GM23338 (cell line): Measurements from ENCODE around the gene CTRB2. TPM values are rescaled to one million over a fixed set of nuclear protein-coding genes. Genes with fewer than 3 reads are reported as not detected.

Source experiments
- ATAC-seq: fragments of 200-7000 bp; cut with Tn5 transposase; 3 replicates; pipeline ENCODE4 v1.9.1; 2020
- DNase-seq: peaks from one replicate; pipeline ENCODE4 v3.0.0-alpha.2; 2015; ENCODE audit warnings: low spot score
- H2AFZ ChIP-seq: fragments of 200-600 bp; sonication (generic); 2 replicates; pipeline ENCODE4 v1.8.0; 2016; ENCODE audit warnings: antibody characterized with exemption, mild to moderate bottlenecking, moderate library complexity
- H3F3A ChIP-seq: fragments of 200-600 bp; sonication (generic); replicated peaks from 2 replicates; pipeline ENCODE4 v1.8.0; 2017; ENCODE audit warnings: antibody characterized with exemption, mixed run types, low read depth
- H3K27ac ChIP-seq: fragments of 200-600 bp; sonication (generic); 2 replicates; pipeline ENCODE4 v1.6.1; 2016; ENCODE audit warnings: low read depth
- H3K27me3 ChIP-seq: fragments of 200-600 bp; sonication (generic); 2 replicates; pipeline ENCODE4 v1.8.0; 2016; ENCODE audit warnings: mild to moderate bottlenecking, mixed run types, moderate library complexity; ENCODE audit not compliant: insufficient read depth
- H3K36me3 ChIP-seq: fragments of 200-600 bp; sonication (generic); 2 replicates; pipeline ENCODE4 v1.8.0; 2016; ENCODE audit warnings: mild to moderate bottlenecking; ENCODE audit not compliant: insufficient read depth
- H3K4me1 ChIP-seq: fragments of 200-600 bp; sonication (generic); 2 replicates; pipeline ENCODE4 v1.8.0; 2016; ENCODE audit warnings: mild to moderate bottlenecking, moderate library complexity; ENCODE audit not compliant: insufficient read depth
- H3K4me2 ChIP-seq: fragments of 200-600 bp; sonication (generic); 2 replicates; pipeline ENCODE4 v1.7.1; 2017; ENCODE audit warnings: mixed run types
- H3K4me3 ChIP-seq: fragments of 200-600 bp; sonication (generic); 2 replicates; pipeline ENCODE4 v1.6.1; 2016; ENCODE audit warnings: mixed run types
- H3K79me2 ChIP-seq: fragments of 200-600 bp; sonication (generic); replicated peaks from 2 replicates; pipeline ENCODE4 v1.8.0; 2017; ENCODE audit warnings: mild to moderate bottlenecking; ENCODE audit not compliant: insufficient read depth
- H3K9me2 ChIP-seq: fragments of 200-600 bp; sonication (generic); 2 replicates; pipeline ENCODE4 v1.8.0; 2017; ENCODE audit not compliant: insufficient read depth
- H4K20me1 ChIP-seq: fragments of 200-600 bp; sonication (generic); replicated peaks from 2 replicates; pipeline ENCODE4 v1.8.0; 2017; ENCODE audit warnings: mild to moderate bottlenecking; ENCODE audit not compliant: insufficient read depth
- H3K27ac Mint-ChIP-seq: 2 replicates; pipeline ENCODE4 v1.8.0; 2020; ENCODE audit warnings: inconsistent platforms, mild to moderate bottlenecking, moderate library complexity, mixed read lengths
- H3K27me3 Mint-ChIP-seq: 3 replicates; pipeline ENCODE4 v1.8.0; 2022; ENCODE audit warnings: low read depth, mild to moderate bottlenecking, moderate library complexity, mixed read lengths, inconsistent platforms; ENCODE audit not compliant: insufficient read depth, poor library complexity
- H3K36me3 Mint-ChIP-seq: 3 replicates; pipeline ENCODE4 v1.8.0; 2021; ENCODE audit warnings: low read depth, mild to moderate bottlenecking, inconsistent platforms, moderate library complexity, mixed read lengths
- H3K4me1 Mint-ChIP-seq: 3 replicates; pipeline ENCODE4 v1.8.0; 2020; ENCODE audit warnings: mild to moderate bottlenecking, inconsistent platforms, mixed read lengths
- H3K4me3 Mint-ChIP-seq: 3 replicates; pipeline ENCODE4 v1.8.0; 2021; ENCODE audit warnings: moderate library complexity, mild to moderate bottlenecking, inconsistent platforms, mixed read lengths
- H3K9me3 Mint-ChIP-seq: 3 replicates; pipeline ENCODE4 v1.8.0; 2020; ENCODE audit warnings: moderate library complexity, mild to moderate bottlenecking, inconsistent platforms, mixed read lengths
- EZH2phosphoT487 ChIP-seq: fragments of 200-600 bp; sonication (generic); IDR thresholded peaks from one replicate; pipeline ENCODE4 v1.8.1; 2018; ENCODE audit warnings: antibody characterized with exemption; ENCODE audit not compliant: unreplicated experiment
- JUNB ChIP-seq: IDR thresholded peaks from one replicate; pipeline ENCODE4 v1.6.1; 2016; ENCODE audit warnings: antibody characterized with exemption; ENCODE audit not compliant: unreplicated experiment
- POLR2AphosphoS5 ChIP-seq: IDR thresholded peaks from 2 replicates; pipeline ENCODE4 v1.6.1; 2016; ENCODE audit warnings: antibody characterized with exemption, low read depth
- ZNF331 ChIP-seq: fragments of 250-450 bp; sonication (Bioruptor Pico); IDR thresholded peaks from 2 replicates; pipeline ENCODE4 v1.5.0; 2020; ENCODE audit warnings: low read depth, mild to moderate bottlenecking, moderate library complexity
- polyA plus RNA-seq: library from polyadenylated mRNA; unstranded; fragments of >200 nt; fragmentation: Nextera tagmentation; extraction: Ambion mirVana; gene quantifications from 2 replicates; pipeline ENCODE4 v1.2.1, GENCODE V29; 2016
- total RNA-seq: library from RNA; depleted of rRNA; stranded (reverse); fragments of >200 nt; shearing (Covaris generic); gene quantifications from 2 replicates; pipeline ENCODE4 v1.2.3, GENCODE V29; 2014
- TF ChIP-seq, protein P1 (sequence below): fragments of 250-450 bp; sonication (Bioruptor Pico); IDR thresholded peaks from 2 replicates; pipeline ENCODE4 v1.5.0; 2020; ENCODE audit warnings: mild to moderate bottlenecking, moderate library complexity

Gene CTRB2
- total and polyA plus RNA-seq, 2 experiments from 2014 or later = not detected

DNA sequence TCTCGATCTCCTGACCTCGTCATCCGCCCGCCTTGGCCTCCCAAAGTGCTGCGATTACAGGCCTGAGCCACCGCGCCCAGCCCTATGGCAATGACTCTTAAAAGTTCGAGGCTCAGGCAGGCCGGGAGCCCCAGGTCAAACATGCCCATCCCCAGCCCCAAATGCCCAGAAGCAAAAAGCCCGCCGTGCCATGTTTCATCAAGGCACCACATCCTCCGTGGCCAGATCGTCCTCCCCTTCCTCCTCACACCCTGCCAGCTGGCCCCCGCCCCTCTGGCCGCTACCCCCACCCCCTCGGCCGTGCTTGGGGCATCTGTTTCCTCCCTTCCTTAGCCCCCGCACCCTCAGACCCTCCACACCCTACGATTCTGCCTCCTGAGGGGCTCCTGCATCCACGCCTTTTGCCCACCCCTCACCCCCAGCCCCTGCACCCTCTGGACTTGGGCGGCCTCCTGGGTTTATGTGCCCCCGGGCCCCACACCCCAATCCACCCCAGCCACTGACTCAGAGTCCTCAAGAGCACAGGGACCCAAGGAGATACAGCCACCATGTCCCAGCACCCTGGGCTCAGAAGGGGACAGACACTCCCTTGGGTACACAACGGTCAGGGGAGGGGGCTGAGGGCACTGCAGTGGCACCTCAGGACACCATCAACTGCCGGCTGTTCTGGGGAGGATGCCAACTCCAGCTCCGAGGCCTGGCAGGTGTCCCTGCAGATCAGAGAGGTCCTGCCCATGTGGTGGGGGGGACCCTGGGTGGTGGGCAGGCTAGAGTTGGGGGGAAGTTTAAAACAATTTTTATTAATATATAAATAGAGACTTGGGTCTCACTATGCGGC, 18.9 kb upstream of the CTRB2 start (continued):
- TF ChIP-seq, protein P1, sequence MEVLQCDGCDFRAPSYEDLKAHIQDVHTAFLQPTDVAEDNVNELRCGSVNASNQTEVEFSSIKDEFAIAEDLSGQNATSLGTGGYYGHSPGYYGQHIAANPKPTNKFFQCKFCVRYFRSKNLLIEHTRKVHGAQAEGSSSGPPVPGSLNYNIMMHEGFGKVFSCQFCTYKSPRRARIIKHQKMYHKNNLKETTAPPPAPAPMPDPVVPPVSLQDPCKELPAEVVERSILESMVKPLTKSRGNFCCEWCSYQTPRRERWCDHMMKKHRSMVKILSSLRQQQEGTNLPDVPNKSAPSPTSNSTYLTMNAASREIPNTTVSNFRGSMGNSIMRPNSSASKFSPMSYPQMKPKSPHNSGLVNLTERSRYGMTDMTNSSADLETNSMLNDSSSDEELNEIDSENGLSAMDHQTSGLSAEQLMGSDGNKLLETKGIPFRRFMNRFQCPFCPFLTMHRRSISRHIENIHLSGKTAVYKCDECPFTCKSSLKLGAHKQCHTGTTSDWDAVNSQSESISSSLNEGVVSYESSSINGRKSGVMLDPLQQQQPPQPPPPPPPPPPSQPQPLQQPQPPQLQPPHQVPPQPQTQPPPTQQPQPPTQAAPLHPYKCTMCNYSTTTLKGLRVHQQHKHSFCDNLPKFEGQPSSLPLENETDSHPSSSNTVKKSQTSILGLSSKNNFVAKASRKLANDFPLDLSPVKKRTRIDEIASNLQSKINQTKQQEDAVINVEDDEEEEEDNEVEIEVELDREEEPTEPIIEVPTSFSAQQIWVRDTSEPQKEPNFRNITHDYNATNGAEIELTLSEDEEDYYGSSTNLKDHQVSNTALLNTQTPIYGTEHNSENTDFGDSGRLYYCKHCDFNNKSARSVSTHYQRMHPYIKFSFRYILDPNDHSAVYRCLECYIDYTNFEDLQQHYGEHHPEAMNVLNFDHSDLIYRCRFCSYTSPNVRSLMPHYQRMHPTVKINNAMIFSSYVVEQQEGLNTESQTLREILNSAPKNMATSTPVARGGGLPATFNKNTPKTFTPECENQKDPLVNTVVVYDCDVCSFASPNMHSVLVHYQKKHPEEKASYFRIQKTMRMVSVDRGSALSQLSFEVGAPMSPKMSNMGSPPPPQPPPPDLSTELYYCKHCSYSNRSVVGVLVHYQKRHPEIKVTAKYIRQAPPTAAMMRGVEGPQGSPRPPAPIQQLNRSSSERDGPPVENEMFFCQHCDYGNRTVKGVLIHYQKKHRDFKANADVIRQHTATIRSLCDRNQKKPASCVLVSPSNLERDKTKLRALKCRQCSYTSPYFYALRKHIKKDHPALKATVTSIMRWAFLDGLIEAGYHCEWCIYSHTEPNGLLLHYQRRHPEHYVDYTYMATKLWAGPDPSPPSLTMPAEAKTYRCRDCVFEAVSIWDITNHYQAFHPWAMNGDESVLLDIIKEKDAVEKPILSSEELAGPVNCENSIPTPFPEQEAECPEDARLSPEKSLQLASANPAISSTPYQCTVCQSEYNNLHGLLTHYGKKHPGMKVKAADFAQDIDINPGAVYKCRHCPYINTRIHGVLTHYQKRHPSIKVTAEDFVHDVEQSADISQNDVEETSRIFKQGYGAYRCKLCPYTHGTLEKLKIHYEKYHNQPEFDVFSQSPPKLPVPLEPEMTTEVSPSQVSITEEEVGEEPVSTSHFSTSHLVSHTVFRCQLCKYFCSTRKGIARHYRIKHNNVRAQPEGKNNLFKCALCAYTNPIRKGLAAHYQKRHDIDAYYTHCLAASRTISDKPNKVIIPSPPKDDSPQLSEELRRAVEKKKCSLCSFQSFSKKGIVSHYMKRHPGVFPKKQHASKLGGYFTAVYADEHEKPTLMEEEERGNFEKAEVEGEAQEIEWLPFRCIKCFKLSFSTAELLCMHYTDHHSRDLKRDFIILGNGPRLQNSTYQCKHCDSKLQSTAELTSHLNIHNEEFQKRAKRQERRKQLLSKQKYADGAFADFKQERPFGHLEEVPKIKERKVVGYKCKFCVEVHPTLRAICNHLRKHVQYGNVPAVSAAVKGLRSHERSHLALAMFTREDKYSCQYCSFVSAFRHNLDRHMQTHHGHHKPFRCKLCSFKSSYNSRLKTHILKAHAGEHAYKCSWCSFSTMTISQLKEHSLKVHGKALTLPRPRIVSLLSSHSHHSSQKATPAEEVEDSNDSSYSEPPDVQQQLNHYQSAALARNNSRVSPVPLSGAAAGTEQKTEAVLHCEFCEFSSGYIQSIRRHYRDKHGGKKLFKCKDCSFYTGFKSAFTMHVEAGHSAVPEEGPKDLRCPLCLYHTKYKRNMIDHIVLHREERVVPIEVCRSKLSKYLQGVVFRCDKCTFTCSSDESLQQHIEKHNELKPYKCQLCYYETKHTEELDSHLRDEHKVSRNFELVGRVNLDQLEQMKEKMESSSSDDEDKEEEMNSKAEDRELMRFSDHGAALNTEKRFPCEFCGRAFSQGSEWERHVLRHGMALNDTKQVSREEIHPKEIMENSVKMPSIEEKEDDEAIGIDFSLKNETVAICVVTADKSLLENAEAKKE = no peak
- TF ChIP-seq EZH2phosphoT487 (no peak), JUNB (no peak)

DNA sequence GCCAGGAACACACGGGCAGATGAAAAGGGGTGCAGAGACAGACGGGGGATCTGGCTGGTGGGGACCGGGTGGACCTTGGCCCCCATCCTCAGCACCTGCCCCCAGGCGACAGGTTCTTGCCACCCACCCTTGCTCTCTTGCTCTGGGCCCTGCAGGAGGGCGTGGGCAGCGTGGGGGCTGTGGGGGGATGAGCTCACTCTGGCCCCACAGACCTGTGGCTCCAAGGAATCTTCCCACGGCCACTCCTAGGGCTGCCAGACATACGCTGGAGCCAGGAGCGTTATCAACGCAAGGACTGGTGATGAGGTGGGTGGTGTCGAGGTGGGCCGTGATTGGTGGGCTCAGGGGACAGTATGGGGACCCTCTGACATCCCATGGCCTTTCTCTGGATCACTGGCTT, 18.1 kb upstream of the CTRB2 start:
- Histone ChIP-seq H3K27ac (no peak overlapping the region), H4K20me1 (0 out of 2 replicates have a peak, but pooled peaks cover 4% of the 10 kb centered on the region), H3K4me2 (no peak overlapping the region), H3K9me2 (no peaks in the 10 kb centered on the region), H3K4me1 (no peaks in the 10 kb centered on the region), H3F3A (peaks cover 15% of the 10 kb centered on the region; the same call in 1 of the 2 replicates), H3K4me3 (no peak overlapping the region), H3K36me3 (0 out of 2 replicates have a peak, but pooled peaks cover 3% of the 10 kb centered on the region), H2AFZ (no peak overlapping the region), H3K79me2 (no peaks in the 10 kb centered on the region), H3K27me3 (no peaks in the 10 kb centered on the region)
- Mint-ChIP-seq H3K4me3 (no peak overlapping the region), H3K27me3 (peaks cover 13% of the 10 kb centered on the region), H3K4me1 (peaks cover 5% of the 10 kb centered on the region; the same call in 2 of the 3 replicates), H3K9me3 (no peaks in the 10 kb centered on the region; the same call in 2 of the 3 replicates), H3K27ac (no peak overlapping the region), H3K36me3 (peaks cover 13% of the 10 kb centered on the region)
- no peak; the same call in 2 of the 3 replicates for ATAC-seq
- TF ChIP-seq ZNF331 (CRISPR knock-in tag) = no peak
- TF ChIP-seq, protein P1 = no peak
- TF ChIP-seq POLR2AphosphoS5 = peak; percentile 32; the same call in 1 of the 2 replicates
- DNase-seq = peak; percentile 2
